NCI-H2196 (cell line): Measurements from ENCODE around the gene TAF8.
"Not testable (repeated sequence)": the region's sequence is repeated elsewhere in the genome, so short reads cannot be mapped to it uniquely, and the experiment has no call there.

Source experiments
- DNase-seq: peaks from one replicate; lab custom pipeline; 2025; ENCODE audit not compliant: unreplicated experiment; lab: John Stamatoyannopoulos, UW

Gene TAF8

DNA sequence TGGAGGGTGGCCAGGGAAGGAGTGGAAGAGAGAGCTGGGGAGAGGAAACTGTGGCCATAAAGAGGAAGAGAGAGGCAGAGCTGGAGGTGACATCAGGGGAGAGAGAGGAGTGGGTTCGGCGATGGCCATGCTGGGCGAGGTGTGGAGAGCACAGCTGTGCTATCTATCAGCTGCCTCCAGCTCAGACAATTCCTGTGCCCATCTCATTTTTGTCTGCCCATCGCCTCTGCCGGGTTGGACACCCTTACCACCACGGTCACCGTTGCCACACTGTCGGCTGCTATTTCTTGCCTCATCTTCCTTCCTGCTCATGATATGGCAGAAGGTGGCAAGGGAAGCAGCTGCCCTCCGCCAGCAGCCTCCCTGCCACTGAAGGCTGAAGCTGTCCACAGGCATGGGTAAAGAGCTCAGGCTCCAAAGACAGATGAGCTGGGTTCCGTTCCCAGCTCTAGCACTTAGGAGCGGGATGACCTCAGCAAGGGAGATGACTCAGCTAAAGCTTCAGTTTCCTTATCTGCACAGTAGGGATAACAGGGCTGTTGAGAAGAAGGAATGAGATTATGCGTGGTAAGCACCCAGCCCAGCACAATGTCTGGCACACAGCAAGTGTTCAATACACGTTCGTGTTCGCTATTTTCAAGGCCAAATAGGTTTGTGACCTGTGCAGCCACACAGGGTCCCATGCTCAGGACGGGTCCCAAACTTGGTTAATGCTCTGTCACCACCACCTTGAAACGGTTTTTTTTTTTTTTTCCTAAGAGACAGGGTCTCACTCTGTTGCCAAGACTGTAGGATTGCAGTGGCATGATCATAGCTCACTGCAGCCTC is 21.9 kb upstream of the TAF8 start:
- DNase-seq = no peak

DNA sequence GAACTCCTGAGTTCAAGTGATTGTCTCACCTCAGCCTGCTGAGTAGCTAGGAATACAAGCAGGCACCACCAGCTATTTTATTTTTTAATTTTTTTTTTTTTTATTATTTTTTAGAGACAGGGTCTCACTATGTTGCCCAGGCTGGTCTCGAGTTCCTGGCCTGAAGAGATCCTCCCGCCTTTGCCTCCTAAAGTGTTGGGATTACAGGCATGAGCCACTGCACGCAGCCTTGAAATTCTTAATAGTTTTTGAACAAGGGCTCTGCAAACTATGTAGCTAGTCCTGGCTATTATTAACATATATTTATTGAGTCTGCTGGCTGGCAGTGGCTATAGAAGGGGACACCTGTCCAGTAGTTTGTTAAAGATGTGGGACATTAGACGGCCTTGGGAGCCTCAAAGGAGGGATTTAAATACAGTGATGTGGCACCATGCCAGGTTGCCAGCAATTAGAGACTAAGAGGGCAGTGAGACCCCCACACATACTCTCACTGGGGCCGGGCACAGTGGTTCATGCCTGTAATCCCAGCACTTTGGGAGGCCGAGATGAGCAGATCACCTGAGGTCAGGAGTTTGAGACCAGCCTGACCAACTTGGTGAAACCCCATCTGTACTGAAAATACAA is 21.1 kb upstream of the TAF8 start:
- DNase-seq = no peak

DNA sequence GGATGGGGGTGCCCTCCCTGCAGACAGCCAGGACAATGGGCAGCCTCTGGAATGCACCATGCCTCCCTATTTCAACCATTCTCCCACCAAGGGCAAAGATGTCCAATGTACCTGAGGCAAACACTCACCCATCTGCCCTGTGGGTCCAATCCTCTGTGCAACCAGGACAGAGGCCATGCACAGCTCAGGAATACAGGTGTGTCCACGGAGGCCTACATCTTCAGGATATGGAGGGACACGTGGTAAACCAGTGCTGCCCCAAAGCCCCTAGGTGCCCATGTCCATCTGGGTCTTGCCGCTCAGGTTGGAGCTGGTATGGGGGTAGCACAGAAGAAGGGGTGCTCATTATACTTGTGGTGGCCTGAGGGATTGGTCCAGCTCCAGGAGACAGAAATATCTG is 20.4 kb upstream of the TAF8 start:
- no peak for DNase-seq

DNA sequence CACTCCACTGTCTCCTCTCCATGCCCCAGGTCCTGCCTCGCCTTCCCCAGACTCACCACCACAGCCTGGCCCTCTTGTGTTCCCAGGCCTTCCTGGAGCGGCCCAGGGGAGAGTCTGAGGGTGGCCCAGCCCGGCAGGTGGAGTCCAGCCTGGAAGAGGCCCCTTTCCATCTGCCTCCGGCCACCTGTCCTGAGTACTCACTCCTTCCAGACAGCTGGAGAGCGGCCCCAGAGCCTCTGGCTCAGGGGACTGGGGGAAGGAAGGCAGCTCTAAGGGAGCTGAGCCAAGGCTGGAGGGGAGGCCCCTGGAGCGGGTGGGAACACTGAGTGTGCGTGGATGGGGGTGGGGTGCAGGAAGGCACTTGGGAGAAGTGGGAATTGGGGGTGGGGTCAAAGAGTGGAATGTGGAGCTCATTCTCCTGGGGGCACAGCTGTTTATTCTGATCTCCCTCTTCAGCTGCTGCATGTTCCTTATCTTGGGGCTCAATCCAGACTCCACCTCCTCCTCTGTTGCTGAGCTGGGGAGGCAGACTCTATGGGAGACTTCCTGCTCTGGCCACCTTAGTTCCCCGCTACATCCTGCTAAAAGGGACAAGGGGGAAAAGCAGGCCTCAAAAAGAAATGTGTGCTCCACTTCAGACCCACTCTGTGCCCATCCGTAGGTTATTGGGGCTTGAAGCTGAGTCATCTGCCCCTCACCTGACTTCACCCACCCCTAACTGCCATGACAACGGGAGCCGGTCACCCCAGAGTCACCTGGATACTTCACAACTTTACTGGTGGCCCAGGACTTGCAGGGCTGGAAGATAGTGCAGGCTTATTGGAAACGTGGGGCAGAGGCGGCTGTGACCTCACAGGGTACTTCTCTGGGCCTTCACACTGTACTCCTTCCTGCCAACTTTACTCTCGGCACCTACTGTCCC is 19.5 kb upstream of the TAF8 start:
- no peak for DNase-seq

DNA sequence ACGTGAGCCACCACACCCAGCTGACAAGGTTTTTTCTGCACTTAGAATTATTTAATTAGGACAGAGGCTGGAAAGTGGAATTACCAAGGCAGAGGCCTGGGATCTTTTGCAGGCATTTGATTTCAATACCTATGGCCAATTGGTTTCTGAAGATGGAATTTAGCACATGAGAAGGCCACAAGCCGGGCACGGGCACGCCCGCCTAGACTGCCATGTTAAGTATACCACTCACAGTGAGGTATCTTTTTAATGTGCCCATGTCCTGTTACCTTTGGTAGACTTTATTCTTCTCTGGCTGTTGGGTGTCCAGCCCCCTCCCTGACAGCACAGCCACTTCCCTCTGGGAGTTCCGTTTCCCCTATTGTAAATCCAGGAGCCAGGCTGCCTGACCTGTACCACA is 18.0 kb upstream of the TAF8 start:
- no peak for DNase-seq

DNA sequence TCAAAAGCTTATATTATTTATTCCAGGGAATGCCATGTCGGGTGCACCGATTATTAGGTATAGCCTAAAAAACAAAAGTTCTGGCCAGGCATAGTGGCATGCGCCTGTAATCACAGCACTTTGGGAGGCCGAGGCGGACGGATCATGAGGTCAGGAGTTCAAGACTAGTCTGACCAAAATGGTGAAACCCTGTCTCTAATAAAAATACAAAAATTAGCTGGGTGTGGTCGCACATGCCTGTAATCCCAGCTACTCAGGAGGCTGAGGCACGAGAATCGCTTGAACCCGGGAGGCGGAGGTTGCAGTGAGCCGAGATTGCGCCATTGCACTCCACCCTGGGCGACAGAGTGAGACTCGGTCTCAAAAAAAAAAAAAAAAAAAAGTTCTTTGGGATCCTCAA is 12.7 kb upstream of the TAF8 start:
- DNase-seq = not testable (repeated sequence)

DNA sequence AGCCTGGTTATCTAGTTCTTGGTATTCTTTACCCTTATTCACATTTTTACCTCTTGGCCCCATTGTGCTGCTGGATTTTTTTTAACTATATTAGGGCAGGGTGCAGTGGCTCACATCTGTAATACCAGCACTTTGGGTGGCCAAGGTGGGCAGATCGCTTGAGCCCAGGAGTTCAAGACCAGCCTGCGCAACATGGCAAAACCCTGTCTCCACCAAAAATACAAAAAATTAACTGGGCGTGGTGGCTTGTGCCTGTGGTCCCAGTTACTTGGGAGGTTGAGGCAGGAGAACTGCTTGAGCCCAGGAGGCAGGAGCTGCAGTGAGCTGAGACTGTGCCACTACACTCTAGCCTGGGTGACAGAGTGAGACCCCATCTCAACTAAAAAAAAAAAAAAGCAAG is 12.2 kb upstream of the TAF8 start:
- DNase-seq = no peak

DNA sequence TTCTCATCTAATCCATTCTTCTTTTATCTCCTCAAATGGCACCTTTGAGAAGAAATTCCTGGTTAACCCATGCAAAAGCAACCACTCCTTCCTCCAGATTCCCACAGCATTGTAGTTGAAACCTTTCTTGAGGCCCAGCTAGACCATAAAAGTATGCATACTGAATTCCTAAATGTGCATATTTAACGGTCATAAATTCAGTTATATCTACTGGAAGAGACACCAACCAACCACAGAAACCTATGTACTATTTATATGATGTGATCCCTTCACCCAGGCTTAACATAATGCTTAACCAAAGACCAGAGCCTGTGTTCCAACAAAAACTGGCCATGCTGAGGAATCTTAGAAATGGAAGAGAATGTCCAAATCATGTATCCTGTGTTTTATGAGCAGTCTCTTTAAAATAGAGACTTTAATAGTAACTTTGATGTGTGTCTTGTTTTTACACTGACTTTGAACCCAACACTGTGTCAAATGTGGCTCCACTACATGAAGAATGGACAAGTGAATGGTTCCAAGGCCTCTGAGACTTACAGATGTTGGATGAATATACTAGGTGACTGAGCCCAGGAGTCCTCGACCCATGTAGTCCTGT is 11.4 kb upstream of the TAF8 start:
- no peak for DNase-seq

DNA sequence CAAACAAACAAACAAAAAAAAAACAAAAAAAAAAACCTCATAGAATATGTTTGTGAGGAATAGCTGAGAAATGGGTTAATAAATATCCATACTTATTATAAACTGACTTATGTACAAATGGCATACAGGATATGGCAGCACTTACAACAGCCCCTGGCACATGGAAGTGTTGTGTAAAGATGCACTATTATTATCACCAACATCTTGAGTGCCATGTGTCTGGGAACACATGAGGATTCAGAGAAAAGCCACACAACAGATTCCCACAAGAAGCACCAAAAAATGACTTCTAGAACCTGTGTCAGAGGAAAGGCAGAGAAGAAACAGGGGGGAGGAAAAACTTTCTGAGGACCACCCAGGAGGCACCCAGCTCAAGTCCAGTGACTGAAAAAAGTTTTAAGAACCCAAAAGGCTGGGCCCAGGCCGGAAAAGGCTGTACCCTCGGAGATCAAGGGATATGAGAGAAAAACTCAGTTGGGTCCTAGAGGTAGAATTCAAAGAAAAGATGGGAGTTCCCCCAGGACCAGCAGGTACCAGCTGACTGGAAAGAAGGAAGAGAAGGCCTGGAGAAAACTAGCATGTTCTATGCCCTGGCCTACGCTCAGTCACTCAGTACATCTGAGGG is 9.4 kb upstream of the TAF8 start:
- DNase-seq = no peak

DNA sequence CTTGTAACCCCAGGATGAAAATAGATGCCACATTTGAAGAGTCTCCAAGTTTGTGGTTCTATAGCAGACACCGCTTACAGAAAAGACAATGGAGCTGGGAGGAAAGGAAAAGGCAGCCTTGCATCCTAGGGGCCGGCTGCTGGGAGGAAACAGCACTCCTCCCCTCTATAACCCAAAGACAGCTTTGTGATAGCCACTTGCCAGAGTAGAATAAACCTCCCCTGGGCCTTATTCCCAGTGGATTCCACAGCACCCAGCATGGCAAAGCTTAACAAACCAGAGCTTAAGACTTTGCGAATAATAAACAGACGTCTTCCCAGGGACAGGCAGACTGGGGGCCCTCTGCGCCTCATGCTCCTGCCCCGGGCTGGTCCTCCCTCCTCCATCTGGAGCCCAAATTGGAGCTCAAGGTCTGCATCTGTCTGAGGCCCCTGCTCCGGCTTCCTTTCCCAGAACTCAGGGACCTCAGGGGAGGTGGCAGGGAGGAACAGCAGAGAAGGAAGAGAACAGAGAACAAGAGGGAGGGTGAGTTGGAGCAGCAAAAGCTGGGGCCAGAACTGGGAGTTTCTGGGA is 8.8 kb upstream of the TAF8 start:
- DNase-seq = no peak

DNA sequence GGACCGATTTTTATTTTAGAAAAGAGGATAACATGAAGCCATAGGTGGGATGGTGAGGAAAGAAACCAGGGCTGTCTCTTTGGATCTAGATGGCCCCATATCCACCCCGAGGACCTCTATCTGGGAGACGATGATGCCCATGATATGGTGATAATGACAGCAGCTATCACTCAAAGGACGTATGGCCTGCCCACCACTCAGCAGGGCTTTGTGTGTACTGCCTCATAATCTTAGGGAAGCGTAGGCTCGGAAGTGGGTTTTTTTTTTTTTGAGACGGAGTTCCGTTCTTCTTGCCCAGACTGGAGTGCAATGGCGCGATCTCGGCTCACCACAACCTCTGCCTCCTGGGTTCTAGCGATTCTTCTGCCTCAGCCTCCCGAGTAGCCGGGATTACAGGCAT is 8.2 kb upstream of the TAF8 start:
- no peak for DNase-seq

DNA sequence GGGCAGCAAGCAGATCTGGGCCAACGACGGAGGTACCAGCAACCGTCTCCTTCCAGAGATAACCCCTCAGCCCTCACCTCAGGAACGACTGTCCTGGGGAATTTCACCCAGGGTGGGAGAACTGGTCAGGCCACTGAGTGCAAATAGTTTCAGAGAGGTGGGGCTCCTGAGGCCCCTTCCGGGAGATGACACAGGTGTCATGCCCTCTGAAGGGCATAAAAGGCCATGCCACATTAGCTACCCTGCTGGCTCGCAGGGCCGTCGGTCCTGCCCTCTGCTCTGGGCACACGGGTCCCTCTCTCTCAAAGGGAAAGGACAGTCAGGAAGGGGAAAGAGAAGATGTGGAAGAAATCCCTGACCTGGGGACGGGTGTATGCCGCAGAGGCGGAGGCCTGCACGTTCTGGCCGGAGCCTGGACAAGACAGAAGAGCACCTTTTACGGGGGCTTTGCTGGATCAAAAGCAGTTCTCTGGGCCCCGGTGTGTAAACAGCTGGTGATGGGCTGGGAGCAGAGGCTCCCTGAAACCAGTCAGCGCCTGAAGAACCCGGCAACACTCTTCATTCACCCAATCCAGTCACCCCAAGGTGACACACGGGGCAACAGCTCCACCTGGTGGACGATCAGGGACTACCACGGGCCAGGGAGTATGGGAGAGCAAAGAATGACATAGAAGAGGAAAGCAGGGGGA is 6.4 kb upstream of the TAF8 start:
- DNase-seq = peak; percentile 90

DNA sequence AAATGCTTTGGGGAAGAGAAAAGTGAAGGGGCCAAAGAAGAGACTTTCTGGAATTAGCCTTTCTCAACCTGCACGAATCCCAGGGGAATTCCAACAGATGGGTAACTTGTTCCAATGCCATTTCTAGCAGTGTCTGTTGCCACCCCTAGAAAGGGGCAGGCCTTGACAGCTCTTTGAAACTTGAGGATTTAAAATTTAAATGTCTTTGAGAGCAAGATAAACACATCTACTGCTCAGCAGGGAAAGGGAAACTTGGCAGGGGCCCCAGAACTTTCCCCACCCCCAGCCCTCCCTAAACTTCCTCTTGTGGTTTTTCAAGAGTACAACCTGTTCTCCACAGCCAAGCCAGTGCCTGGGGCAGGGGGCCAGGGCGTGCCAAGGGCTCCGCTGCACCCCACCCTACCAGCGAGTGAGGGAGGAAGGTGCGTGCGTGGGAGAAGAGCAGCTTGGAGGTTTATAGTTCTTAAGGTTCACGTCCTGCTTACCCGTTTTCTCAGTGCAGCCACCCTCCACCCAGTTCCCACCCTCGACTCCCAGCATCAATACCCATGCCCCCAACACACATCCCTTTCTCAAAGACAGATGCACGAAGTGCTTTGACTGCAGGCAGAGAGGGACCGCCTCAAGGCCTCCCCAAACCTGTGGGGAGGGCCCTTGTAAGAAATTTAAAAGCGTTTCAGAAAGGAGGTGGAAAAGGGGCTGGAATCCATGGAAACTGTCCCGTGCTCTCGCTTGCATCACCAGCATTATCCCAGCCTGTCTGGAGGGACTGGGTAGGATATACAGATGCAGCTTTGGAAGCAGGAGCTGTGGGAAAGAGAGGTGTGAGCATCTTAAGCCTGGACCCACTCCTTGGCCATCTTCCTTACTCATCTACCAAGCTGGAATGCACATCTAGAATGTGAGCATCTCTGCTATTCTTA is 4.5 kb upstream of the TAF8 start:
- peak; percentile 78 for DNase-seq

DNA sequence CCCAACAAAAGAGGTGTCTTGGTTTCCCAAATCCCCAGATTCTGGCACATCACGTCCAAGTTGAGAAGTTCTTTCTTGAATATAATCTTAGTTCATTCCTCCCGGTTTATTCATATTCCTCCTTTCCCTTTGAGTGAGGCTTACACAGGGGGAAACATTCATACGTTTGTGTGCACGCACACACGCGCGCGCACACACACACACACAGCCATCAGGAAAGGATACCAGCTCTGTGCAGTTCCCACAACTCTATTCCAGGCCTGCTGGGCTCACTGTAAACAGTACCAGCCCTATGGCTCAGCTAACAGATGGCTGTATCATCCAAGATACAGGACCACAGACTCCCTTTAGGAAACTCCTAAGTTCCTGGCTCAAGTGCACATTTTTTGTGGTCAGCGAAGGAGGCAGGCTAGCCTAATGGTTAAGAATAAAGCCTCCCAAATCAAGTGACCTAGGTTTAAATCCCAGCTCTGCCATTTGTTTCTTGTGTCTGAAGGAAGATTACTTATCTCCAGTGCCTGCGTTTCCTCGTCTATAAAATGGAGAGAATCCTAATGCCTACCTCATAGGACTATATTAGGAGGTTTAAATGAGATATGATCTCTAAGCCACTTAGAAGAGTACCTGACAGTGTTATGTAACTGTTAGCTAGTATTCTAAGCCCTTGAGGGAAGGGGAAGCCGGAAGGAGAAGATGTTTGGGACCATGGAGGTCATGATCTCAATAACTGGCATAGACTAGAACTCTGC is 3.7 kb upstream of the TAF8 start:
- no peak for DNase-seq

DNA sequence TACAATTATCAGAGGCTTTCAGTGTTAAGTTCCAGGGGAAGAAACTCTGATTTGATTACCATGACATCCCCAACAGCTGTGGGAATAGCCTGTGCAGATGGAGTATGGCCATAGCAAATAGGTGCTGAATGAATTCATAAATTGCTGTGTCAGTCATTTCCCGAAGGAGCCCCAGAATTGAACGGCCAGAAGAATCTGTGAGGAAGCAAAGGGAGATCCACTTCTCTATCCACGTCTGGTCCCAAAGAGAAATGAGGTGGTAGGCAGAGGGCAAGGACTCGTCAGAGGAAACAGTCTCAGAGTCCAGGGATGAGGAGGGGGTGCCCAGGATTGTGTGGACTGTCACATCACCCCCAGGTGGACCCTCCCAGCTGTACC is 3.1 kb upstream of the TAF8 start:
- DNase-seq = no peak

DNA sequence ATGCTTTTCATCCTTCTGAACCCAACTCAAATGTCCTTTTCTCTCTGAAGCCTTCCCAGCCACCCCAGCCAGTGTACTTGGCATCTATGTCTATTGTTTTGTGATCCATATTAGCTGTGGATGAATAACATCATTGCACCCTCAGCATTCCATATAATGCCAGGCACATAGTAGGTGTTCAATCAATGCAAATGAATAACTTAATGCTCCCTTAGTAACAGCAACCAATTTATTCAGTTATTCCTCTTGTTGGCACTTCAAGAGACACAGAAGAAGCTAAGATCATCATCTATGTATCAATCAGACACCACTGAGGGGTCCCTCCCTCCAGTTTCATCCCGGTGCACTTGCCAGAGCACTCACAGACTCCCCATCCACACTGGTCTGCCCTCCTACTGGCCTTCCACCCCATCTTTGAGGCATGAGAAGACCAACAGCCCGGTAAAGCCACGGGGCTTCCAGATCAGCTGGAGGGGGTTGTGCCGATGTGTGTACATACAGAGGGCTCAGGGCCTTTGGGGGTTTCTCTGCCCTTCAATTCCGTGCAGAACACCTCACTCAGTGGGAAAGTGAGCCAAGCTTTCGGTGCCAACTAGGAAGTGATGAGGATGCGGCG is 2.4 kb upstream of the TAF8 start:
- DNase-seq = no peak

DNA sequence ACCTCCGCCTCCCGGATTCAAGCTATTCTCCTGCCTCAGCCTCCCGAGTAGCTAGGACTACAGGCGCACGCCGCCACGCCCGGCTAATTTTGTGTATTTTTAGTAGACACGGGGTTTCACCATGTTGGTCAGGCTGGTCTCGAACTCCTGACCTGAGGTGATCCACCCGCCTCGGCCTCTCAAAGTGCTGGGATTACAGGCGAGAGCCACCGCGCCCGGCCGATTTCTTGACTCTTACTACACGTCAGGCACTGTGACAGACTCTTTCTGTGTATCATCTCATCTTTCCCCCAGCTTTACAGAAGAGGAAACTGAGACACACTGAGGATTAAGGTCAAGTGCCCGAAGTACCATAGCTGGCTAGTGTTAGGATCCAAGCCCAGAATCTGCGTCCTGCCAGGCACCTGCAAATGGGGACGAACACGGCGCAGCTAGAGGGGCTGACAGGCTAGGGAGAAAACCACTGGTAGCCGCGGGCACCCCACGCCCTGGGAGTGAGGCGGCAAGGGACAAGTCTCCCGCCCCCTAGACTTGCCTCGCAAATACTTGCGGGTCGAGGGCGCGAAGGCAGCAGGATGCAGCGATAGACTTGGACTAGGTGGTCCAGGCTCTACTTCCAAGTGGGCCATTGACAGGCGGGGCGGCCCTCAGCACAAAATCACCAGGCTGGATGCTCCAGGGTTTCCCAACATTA is 1.1 kb upstream of the TAF8 start:
- DNase-seq = no peak
